NCI-H1436 (cell line): ENCODE measurements around the gene LTC4S.

Source experiments
- DNase-seq: peaks from one replicate; lab custom pipeline; 2025; lab: John Stamatoyannopoulos, UW

The LTC4S gene

DNA sequence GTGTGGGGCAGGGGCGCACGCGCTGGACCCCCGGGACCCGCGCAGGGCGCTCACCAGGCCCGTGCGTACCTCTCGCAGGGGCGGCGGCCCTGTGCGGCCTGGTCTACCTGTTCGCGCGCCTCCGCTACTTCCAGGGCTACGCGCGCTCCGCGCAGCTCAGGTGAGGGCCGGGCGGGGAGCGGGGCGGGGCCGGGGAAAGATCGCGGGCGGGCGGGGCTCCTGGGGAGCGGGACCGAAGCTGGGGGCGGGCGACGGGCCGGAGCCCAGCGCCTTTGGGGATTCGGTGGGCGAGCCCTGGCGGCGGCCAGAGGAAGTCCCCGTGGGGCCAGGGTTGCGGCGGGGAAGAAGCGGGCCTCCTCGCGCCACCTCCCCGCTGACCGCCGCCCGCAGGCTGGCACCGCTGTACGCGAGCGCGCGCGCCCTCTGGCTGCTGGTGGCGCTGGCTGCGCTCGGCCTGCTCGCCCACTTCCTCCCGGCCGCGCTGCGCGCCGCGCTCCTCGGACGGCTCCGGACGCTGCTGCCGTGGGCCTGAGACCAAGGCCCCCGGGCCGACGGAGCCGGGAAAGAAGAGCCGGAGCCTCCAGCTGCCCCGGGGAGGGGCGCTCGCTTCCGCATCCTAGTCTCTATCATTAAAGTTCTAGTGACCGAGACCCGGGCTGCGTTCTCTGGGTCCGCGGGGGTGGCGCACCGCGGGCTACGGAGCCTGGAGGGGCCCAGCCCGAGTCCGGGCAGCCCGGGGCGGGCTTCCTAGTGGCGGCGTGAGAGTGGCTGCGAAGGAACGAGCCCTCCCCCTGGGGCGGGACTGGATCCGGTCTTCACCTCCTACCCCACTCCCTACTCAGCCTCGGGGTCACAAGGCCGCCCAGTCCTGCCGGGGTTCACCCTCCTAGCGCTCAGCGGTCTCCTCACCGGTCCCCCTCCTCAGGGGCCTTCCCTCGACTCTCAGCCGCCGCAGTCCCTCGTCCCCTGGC is 2.4 kb downstream of the LTC4S start:
- DNase-seq = peak; percentile 28

DNA sequence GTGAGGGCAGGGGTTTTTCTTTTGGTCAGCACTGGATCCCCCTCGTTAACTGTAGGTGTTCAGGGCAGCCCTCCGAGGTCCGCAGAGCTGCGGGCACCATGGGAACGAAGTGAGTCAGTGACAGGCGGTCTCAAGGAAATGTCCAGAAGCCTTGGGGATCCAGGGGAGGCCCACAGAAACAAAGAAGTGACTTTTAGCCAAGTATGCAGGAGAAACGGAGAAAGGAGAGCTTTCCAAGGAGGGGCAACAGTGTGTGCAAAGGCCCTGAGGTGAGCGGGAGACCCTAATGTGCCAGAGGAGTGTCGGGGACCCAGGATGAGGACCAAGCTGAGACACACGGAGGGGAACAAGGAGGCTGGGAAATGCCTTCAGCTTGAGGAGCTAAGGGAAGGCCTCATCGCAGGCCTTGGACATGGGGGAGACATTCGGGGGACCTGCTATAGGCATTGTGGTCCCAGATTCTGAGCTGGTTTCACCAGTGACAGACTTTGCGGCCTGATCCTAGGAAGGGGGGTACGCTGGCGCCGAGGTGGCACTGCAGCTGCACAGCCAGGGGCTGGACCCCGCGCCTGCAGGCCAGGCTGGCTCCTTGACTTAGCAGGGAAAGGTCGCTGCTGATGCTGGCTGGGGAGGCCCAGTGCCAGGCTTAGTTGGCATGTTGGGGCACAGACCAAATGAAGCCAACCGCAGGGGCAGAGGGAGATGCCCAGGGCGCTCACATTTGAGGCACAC is 3.3 kb downstream of the LTC4S start:
- no peak for DNase-seq

DNA sequence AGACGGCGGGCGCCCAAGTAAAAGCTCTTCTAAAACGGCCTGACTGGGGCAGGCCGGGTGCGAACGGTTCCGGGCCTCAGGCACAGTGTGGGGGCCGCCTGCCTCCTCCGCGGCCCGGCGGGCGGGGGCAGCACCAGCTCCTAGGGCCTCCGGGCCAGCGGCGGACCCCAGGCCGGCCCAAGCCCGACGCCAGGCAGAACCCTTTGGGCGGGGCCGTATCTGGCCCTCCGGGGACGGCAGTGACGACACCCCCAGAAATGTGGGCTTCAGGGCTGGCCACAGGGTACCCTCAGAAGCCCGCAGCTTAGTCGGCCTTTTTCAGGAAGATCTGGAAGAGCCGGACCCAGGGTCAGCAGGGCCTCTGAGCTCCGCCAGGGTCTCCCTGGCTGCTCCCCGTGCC is 4.0 kb downstream of the LTC4S start:
- no peak for DNase-seq

DNA sequence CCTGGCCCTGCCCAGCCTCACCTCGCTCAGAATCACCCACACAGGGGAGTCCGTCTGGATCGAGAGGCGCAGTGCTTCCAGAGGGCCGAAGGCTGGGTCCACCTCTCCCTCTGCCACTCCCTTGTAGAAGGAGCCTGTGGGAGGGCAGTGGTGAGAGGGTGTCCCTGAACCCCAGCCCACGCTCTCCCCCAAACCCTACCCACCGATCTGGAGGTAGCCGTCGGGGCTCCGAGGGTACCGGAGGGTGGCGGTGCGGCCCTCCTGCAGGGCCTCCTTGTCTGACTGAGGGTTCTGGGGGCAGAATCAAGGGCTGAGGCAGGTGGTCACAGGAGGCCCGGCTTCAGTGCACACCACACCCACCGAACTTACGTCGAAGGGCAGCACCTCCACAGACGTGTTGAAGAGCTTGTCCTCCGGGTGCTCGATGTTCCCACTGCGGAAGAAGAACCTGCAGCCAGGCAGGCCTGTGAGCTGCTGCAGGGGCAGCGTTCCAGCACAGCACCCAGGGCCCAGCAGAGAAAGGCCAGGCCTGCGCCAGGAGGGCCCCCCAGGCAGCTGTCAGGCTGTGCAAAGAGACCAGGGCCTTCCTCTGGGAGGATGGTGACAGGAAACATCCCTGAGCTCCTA is 4.5 kb downstream of the LTC4S start:
- DNase-seq = no peak

DNA sequence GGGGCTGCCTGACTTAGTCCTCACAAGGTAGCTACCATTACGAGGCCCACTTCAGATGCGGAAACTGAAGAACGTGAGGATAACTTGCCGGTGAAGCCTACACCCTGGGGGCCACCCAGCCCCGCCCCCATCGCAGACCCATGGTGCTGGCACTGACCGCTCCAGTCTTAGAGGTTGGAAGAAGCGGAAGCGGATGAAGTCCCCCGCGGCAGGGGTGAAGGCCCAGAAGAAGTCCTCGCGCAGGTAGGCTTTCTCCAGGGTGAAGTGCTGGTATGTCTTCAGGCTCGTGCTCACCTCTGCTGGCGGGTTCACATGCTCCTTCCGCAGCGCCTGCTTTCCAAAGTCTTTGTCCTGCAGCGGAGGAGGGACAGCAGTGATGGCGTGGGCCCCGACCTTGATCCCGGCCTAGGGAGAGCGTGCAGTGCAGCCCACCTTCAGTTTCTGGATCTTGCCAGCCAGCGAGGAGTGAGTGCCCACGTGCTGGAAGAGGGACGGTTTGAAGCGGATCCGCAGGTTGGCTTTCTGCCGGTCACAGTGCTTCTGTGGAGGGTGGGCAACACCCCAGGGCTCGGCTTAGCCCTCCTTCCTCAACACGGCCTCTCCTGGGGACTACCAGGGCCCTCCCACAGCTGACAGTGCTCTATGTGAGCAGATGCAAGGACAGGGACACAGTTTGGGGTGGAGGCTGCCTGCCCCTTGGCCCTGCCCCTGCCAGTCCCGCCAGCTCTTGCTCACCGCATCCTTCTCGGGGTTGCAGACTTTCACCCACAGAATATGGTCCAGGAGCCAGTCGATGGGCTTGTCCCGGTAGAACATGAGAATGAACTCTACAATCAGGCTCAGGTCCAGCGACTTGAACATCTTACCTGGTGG is 5.2 kb downstream of the LTC4S start:
- no peak for DNase-seq

DNA sequence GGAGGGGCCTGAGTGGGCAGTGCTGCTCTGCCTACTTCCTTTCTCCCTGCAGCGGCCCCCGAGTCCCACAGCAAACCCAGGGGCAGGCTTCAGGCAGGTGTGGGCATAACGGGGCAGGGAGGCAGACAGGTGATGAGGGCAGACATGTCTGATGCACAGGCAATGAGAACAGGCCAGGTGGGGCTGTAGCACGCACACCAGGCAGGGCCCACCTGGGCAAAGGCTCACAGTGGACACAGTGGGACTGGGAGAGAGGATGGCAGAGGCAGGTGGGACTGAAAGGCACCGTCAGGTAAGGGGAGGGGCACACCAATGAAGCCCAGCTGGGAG is 5.8 kb downstream of the LTC4S start:
- no peak for DNase-seq

DNA sequence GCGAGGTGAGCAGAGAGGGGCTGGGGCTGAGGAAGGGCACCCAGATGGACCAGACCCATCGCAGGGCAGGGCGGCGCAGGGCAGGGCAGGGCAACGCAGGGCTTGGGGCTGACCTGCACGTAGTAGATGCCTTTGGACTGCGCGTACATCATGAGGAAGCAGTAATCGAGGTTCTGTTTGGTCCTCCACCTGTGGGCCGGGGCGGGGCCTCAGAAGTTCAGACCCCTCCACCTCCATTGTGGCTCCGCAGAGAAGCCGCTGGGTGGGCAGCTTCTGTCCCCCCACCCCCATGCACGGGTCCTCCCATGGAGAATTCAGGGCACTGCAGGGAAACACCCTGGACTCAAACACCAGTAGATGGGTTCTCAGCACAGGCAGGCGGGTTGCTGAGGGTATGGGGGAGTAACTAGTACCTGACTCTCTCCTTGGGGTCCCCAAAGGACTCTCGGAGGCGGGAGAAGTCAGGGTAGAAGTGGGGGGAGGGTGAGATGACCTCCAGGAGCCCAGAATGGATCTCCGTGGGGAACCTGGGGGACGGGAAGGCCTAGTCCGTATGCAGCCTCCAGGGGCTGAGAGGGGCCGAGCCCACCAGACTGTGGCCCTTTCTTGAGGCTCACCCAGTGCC is 6.4 kb downstream of the LTC4S start:
- DNase-seq = no peak

DNA sequence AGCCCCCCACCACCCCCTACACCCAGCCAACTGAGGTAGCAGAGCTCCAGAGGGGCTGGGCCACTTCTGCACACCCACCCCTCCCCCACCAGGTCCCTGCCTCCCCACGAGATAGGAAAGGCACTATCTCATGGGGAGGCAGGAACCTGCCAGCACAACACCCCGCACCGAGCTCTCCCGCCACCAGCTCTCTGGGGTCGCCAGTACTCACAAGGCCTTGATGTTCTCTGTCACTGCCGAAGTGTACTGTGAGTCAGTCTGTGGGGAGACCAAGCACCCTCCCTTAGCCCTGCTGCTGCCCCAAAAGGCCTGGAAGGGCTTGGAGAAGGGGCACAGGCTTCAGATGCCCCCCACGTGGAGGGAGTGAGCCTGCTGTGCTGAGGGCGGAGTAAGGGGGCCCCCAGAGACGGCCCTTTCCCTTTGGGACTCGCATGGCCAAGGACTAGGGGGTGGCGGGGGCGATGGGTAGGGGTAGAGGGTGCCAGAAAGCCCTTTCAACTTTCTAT is 7.0 kb downstream of the LTC4S start:
- no peak for DNase-seq

DNA sequence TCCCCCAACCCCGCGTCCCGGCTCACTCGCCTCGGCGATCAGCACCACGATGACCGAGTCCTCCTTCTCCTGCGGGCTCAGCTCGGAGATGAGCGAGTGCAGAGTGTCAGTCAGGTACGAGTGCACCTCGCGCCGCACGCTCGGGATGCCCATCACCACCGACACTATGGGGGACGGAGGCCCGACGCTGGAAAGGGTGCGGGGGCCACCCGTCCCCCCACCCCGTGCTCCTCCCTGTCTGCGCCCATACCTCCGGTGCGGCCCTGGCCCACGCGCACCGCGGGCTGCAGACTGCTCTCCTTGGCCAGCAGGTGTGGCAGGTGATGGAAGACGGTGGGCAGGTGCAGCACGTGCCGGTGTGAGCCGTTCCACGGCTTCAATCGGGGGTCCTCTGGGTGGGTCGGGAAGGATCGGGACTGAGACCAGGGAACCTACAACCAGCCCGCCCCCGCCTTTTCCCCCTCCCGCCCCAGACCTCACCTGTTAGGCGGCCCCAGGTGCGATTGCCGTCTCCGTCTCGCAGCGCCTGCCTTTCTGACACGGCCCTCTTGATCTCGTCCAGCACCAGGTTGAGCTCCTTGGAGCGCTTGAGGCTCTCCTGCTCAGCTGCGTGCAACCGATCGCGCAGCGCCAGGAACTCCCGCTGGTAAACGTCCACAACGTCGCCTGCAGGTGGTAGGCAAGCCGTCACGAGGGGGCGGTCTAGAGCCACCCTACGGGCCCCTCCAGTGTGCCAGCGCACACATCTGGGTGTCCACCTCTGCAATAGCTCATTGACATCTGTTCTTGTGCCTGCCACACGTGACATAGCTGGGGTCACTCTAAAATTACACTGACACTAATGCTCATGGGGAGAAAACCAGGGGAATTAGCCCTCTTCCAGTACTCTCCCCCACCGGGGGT is 7.8 kb downstream of the LTC4S start:
- no peak for DNase-seq

DNA sequence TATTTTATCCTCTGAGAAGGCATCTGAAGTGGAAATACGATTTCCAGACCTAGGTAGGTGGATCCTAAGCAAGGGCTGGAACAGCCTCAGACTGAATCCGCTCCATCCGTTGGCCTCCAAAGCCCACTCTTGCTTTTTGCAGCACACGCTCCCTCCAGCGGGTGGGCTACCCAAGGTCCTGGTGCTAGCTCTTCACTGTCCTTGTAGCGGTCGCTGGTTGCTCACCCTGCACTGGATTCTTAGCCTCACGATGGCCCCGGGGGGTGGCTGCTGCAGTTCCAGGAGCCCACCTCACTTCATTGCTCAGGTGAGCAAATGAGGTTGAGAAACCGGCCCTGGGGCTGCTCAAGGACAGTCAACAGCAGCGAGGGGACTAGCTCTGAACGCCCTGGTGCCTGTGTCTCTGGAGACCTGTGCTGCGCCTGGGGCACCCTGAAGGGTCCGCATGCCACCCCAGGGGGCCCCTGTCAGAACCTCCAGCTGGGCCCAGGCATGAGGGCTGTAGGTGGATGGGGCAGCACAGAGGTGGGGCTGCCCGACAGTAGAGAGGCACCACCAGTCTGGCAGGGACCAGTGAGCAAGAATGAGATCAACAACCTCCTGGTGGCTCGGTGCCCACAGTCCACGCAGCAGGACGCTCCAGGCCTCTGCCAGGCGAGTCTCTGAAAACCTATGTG is 8.6 kb downstream of the LTC4S start:
- no peak for DNase-seq

DNA sequence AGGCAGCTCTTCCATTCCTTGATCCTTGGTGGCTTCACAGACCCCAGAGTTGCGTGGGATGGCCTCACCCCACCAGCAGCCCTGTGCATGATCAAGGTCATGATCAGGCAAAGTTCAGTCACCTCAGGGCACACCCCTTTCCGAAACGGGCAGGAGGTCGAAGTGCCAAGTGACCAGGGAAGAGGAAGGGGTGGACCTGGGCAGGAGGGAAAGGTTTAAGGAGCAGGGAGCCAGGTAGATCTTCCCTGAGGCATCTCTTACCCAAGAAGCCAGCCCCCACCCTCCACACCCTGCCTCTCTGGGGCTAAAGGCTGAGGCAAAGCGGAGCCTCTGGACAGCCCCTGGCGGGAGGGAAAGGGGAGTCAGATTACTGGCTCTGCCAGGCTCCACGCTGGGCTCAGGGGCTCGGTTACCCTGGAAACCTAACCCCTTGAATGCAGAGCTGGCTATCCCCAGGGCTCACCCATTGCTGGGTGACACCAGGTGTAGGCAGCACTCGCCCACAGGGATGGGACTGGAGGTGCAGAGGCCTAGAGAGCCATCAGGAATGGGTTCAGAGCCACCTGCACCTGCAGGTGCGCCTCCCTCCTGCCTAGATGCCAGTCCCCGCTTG is 9.3 kb downstream of the LTC4S start:
- DNase-seq = peak; percentile 61

DNA sequence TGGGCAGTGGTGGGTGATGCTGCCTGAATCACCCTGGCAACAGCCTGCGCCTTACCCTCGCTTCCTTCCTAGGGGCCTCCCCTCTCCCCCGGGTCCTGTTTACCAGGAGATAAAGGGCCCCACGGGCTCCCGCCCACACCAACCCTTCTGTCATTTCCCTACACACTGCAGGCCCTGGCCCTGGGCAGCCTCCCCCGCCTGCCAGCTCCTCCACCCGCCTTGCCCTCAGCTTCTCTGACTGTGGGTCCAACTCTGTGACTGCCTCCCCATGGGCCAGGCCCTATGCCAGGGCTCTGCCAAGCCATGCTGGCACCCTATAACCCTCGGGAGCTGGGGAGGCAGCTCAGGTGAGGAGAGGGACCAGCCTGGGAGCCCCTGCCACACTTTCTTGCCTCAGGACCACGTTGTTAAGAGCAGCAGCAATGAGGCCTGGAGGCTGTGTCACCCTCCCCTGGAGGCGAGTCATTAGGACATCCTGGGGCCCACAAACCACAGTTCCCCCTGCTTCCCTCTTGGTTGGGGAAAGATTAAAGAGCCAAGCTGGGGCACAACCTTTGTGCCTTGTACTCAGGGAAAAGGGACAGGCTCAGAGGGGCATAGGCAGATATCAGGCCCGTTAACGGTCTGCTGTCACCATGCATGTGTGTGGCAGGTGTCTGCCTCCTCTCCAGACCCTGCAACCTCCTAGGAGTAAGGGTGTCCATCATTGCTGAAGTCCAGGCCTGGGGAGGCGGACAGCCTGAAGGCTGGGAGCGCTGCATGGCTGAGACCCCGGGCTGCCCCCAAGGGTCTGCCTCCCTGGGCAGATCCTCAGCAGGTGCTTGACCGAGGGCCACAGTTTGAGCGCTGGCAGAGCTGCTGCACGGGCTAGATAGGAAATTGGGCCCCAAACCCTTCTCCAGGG is 10.1 kb downstream of the LTC4S start:
- DNase-seq = no peak

DNA sequence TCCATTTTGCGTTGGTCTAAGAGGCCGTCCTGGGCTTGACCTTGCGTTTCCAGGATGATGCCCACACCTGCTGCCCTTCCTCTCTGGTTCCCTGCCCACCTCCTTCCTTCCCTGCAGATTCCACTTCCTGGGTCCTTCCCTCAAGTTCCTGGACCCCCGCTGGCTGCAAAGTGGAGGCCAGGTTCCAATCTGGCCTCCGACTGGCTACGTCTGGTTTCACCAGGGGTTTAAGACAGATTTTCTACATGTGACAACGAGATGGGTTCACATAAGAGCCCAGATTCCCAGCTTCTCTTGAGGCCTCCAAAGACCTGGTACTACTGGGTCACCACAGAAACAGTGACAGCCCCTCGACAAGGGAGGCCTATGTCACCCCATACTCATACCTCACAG is 10.8 kb downstream of the LTC4S start:
- DNase-seq = no peak

DNA sequence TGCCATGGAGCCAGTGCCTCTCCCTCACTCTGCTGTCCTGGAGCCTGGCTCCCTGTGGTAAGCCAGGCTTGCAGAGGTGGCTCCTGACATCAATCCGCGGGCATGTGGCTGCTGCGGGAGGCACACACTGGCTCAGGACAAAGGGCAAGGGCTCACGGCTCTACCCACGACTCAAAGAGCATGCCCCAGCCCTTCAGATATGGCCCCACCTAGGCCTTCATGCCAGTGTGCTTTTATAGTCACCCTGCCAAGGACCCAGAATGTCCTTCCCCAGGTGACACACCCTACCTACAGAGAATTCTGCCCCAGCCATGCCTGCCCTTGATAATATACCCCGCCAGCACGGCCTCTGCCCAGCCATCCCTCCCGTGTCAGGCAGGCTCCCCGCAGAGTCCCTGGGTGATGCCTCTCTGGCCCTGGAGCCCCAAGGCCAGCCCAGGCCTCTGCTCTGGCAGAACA is 11.3 kb downstream of the LTC4S start:
- DNase-seq = no peak

DNA sequence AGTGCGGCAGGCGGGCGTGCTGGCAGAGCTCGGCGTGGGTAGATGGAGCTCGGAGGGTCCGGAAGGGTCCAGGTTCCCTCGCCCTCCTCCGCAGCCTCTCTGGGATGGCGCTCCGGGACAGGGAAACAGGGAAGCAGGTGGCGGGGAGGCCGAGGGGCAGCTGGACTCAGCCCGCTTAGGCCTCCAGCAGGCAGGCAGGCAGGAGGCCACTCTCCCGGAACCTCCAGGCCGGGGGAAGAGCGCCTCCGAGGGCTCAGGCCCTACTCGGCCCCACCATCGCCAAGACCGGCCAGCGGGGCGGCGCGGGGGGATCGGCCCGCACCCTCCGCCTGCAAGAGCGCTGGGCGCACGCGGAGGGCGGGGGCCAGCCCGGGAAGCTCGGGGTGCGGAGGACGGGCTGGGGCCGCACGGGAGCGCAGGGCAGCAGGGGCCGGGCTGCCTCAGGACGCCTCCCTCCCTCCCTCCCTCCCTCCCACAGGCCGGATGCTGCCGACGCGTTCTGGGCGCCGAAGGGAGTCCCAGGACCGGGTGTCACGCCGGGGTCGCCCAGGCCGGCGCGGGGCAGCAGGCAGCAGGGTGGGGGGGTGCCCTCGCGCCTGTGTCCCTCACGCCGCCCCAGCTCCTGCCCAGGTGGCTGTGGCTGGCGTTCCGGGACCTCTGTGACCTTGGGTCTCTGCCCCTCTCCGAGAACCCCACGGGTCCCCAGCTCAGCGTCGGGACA is 11.9 kb downstream of the LTC4S start:
- DNase-seq = no peak

DNA sequence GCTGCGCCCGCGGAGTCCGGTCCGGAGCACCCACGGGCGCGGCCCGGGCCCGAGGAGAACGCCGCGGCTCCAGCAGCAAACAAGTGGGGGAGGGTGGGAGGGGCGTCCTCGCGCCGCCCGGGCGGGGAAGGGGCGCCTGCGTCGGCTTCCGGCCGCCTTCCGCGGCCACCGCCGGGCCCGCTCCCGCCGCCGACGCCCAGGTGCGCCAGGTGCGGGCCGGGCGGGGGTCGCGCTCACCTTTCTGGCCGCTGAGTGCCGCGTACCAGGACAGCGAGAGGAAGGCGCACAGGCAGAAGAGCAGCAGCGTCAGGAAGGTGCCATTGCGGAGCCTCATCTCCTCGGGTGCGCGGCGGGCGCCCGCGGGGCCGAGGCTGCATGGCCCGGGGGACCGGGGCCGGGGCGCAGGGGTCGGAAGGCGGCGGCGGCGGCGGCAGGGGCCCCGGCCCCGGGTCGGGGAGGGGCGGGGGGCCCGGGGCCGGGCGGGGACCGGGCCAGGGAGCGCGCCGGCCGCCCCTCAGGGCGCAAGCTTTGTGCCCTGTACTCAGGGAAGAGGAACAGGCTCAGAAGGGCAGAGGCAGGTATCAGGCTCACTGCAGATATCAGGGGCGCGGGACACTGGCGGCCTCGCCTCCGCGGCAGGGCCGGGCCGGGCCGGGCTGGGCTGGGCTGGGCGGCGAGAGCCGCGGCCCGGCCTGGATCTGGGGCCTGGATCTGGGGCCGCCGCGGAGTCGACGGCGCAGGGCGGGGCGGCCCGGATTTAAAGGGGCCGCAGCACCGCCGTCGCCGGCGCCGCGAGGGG is 12.7 kb downstream of the LTC4S start, which contains the start of gene MGAT4B:
Gene MGAT4B (minus strand): TSS at position 617 of the 799 bp plus-strand sequence. CDS start 283 bp downstream, at position 334.
- DNase-seq = peak; percentile 29
